BLaER1 treated with 17β-estradiol and CSF1 and Interleukin-3, amounts not matched to agents 10 nM and 100 nM (cell line): Measurements from ENCODE around the gene CAMK1G.

Experiments used
- H3K27ac ChIP-seq, 11 experiments: shearing (Covaris generic); formaldehyde crosslinking; 2 replicates each; pipeline ENCODE4 v1.8.1; 2022
- H3K27me3 ChIP-seq, 11 experiments: shearing (Covaris generic); formaldehyde crosslinking; 2 replicates each; pipeline ENCODE4 v1.8.1; 2022
- H3K36me3 ChIP-seq, 11 experiments: shearing (Covaris generic); formaldehyde crosslinking; 2 replicates each; pipeline ENCODE4 v1.8.1; 2022
- H3K4me1 ChIP-seq, 10 experiments: shearing (Covaris generic); formaldehyde crosslinking; 2 replicates each; pipeline ENCODE4 v1.8.1; 2022
- H3K4me2 ChIP-seq, 11 experiments: shearing (Covaris generic); formaldehyde crosslinking; 2 replicates each; pipeline ENCODE4 v1.8.1; 2022
- H3K4me3 ChIP-seq, 10 experiments: shearing (Covaris generic); formaldehyde crosslinking; 2 replicates each; pipeline ENCODE4 v1.8.1; 2022
- H3K9ac ChIP-seq, 11 experiments: shearing (Covaris generic); formaldehyde crosslinking; 2 replicates each; pipeline ENCODE4 v1.8.1; 2022
- H3K9me3 ChIP-seq, 11 experiments: shearing (Covaris generic); formaldehyde crosslinking; replicated peaks in 1 of 11; 2 replicates each; pipeline ENCODE4 v1.8.1; 2022
- H4K20me1 ChIP-seq, 11 experiments: shearing (Covaris generic); formaldehyde crosslinking; 2 replicates each; pipeline ENCODE4 v1.8.1; 2022
- Cebpa-rat ChIP-seq, 11 experiments: shearing (Covaris generic); IDR thresholded peaks; 2 replicates each; pipeline ENCODE4 v1.8.1; 2022

Gene CAMK1G

GRCh38 chr1:209594440-209594839 lies 10.9 kb downstream of the CAMK1G start:
- Histone ChIP-seq H3K4me2 (no peak overlapping the region), H3K9ac (no peak overlapping the region), H3K27ac (no peak overlapping the region), H4K20me1 (no peaks in the 10 kb centered on the region), H3K4me1 (peaks cover 0 to 4% (median 0%) of the 10 kb centered on the region in 10 experiments; a peak in 1 of 20 replicates), H3K27me3 (no peaks in the 10 kb centered on the region), H3K9me3 (no peaks in the 10 kb centered on the region), H3K4me3 (no peak overlapping the region), H3K36me3 (no peaks in the 10 kb centered on the region)
- TF ChIP-seq Cebpa-rat (IDR thresholded peaks at IDR 0.05): no peak

DNA sequence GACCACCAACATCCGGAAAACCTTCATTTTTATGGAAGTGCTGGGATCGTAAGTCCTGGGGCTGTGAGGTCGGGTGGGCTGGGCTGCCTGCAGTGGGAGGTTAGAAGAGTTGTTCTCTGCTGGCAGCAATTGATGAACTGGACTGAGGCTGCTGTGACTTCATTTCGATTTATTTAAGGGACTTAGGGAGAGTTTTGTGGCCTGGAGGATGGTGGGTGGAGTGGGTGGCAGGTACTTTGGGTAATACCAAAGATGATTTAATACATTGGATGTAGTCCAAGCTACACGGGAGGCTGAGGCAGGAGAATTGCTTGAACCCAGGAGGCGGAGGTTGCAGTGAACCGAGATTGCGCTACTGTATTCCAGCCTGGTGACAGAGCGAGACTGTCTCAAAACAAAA lies 11.5 kb downstream of the CAMK1G start:
- Histone ChIP-seq H3K4me3 (no peak overlapping the region), H3K9me3 (no peaks in the 10 kb centered on the region), H3K36me3 (no peaks in the 10 kb centered on the region), H3K9ac (no peak overlapping the region), H3K4me2 (no peak overlapping the region), H3K4me1 (peaks cover 0 to 4% (median 0%) of the 10 kb centered on the region in 10 experiments; a peak in 1 of 20 replicates), H3K27me3 (no peaks in the 10 kb centered on the region), H4K20me1 (no peaks in the 10 kb centered on the region), H3K27ac (no peak overlapping the region)
- no peak for TF ChIP-seq Cebpa-rat (IDR thresholded peaks at IDR 0.05)

DNA sequence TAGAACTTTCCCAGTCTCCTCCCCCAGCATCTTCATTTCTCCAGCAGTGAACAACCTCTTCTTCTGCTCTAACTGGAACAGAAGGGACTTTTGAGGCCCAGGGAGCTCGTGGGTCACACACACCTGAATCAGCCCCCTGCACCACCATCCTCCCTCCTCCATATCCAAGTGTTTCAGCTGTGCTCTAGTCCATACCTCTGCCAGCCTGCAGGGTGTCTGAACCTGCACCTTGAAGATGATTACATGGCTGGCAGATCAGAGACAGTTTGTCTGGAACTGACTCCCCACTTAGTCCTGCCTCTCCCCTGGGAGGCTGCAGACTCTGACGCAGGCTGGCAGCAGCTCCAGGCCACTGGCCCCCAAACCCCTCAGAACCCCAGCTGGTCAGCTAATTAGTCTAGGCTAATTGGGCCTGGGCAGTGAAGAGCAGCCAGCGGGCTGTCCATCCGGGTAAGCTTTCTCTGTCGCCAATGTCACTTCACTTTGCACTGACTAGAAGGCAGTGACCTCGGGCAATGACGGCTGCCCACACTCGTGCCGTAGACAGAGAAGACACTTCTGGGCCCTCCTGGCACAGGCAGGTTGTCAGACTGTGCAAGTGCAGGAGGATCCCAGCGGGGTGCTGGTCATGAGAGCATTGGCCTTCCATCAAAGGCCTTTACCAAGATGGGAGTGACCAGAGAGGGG lies 12.2 kb downstream of the CAMK1G start:
- H4K20me1 ChIP-seq: no peaks in the 10 kb centered on the region
- H3K4me3 ChIP-seq: no peak overlapping the region
- no peak overlapping the region for H3K4me2 ChIP-seq
- H3K9ac ChIP-seq: no peak overlapping the region
- TF ChIP-seq Cebpa-rat (IDR thresholded peaks at IDR 0.05): no peak
- no peak overlapping the region for H3K27ac ChIP-seq
- no peaks in the 10 kb centered on the region for H3K9me3 ChIP-seq
- no peaks in the 10 kb centered on the region for H3K27me3 ChIP-seq
- H3K4me1 ChIP-seq: peaks cover 0 to 4% (median 0%) of the 10 kb centered on the region in 10 experiments; a peak in 1 of 20 replicates
- H3K36me3 ChIP-seq: no peaks in the 10 kb centered on the region

- Histone ChIP-seq H3K4me2 (no peak overlapping the region), H3K27ac (no peak overlapping the region), H3K27me3 (no peaks in the 10 kb centered on the region), H3K4me3 (no peak overlapping the region), H4K20me1 (no peaks in the 10 kb centered on the region), H3K4me1 (peaks cover 0 to 4% (median 0%) of the 10 kb centered on the region in 10 experiments; a peak in 1 of 20 replicates), H3K36me3 (no peaks in the 10 kb centered on the region), H3K9me3 (no peaks in the 10 kb centered on the region), H3K9ac (no peak overlapping the region)
- no peak for TF ChIP-seq Cebpa-rat (IDR thresholded peaks at IDR 0.05)
Measured at GRCh38 chr1:209597499-209597898, 14.0 kb downstream of the CAMK1G start.

DNA sequence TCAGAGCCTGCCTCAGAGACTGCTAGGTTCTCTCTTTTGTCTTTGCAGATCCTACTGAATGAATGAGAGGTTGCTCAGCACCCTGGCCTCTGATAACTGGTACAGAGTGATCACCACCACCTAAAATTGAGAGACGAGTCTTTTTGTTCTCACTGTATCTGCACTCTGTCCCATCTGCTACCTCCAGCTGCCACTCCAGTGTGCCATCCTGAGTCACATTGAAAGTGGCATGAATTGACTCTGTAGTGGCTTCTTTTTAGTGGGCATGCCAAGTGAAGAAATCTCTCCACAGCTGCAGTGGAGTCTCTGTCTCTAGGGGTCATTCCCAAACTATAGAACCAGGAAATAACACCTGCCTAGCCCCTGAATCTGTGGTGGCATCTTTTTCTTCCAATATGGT lies 14.7 kb downstream of the CAMK1G start:
- H4K20me1 ChIP-seq: no peaks in the 10 kb centered on the region
- no peak for TF ChIP-seq Cebpa-rat (IDR thresholded peaks at IDR 0.05)
- H3K27me3 ChIP-seq: no peaks in the 10 kb centered on the region
- H3K4me1 ChIP-seq: peaks cover 0 to 4% (median 0%) of the 10 kb centered on the region in 10 experiments; a peak in 1 of 20 replicates
- H3K4me2 ChIP-seq: no peak overlapping the region
- no peaks in the 10 kb centered on the region for H3K36me3 ChIP-seq
- no peak overlapping the region for H3K27ac ChIP-seq
- H3K9ac ChIP-seq: no peak overlapping the region
- H3K9me3 ChIP-seq: no peaks in the 10 kb centered on the region
- H3K4me3 ChIP-seq: no peak overlapping the region

- H3K4me2 ChIP-seq: no peak overlapping the region
- H3K36me3 ChIP-seq: no peaks in the 10 kb centered on the region
- no peak overlapping the region for H3K9ac ChIP-seq
- H3K4me3 ChIP-seq: no peak overlapping the region
- H3K27ac ChIP-seq: no peak overlapping the region
- H3K27me3 ChIP-seq: no peaks in the 10 kb centered on the region
- peaks cover 0 to 4% (median 0%) of the 10 kb centered on the region in 10 experiments; a peak in 2 of 20 replicates for H3K4me1 ChIP-seq
- no peaks in the 10 kb centered on the region for H4K20me1 ChIP-seq
- no peaks in the 10 kb centered on the region for H3K9me3 ChIP-seq
- TF ChIP-seq Cebpa-rat (IDR thresholded peaks at IDR 0.05): no peak
Measured at GRCh38 chr1:209600541-209600940, 17.0 kb downstream of the CAMK1G start.

DNA sequence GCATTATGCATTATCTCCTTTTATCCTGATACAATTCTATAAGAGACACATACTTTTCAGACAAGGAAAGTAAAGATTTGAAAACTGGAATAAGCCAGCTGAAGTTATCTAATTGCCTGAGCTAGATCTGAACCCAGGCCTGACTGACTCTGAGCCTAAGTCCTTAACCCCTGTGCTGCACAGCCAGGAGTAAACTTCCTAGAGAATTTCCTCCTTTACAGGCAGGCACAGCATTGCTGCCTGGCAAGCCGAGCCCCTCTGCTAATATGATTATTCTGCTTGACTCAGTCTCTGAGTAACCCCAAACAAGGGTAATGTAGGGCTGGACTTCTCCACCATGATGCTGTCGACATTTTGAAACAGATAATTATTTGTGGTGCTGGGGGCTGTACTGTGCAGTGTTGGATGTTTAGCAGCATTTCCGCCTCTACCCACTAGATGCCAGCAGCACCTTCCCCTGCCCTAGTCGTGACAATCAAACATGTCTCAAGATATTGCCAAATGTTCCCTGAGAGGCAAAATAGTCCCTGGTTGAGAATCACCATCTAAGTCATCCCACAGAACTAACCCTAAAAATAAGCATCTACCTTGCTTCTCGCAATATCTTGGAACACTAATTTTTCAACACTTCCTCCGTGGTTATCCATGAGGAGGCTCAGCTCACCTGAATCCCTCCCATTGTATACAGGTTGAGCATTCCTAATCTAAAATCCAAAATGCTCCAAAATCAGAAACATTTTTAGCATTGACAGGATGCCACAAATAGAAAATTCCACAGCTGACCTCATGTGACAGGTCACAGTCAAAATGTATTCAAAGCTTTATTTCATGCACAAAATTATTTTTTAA lies 18.5 kb downstream of the CAMK1G start:
- Histone ChIP-seq H3K9ac (no peak overlapping the region), H3K9me3 (no peaks in the 10 kb centered on the region), H3K4me3 (no peak overlapping the region), H3K36me3 (no peaks in the 10 kb centered on the region), H3K4me2 (no peak overlapping the region), H3K27ac (no peak overlapping the region), H4K20me1 (no peaks in the 10 kb centered on the region), H3K4me1 (peaks cover 0 to 4% (median 0%) of the 10 kb centered on the region in 10 experiments; a peak in 6 of 20 replicates), H3K27me3 (no peaks in the 10 kb centered on the region)
- no peak for TF ChIP-seq Cebpa-rat (IDR thresholded peaks at IDR 0.05)

- no peak for TF ChIP-seq Cebpa-rat (IDR thresholded peaks at IDR 0.05)
- Histone ChIP-seq H3K27ac (no peak overlapping the region), H3K4me3 (no peak overlapping the region), H3K4me2 (no peak overlapping the region), H3K36me3 (no peaks in the 10 kb centered on the region), H3K9me3 (no peaks in the 10 kb centered on the region), H3K9ac (no peak overlapping the region), H3K27me3 (no peaks in the 10 kb centered on the region), H3K4me1 (peaks cover 0 to 15% (median 0%) of the 10 kb centered on the region in 10 experiments; a peak in 8 of 20 replicates), H4K20me1 (no peaks in the 10 kb centered on the region)
Measured at GRCh38 chr1:209603877-209604276, 20.4 kb downstream of the CAMK1G start.

GRCh38 chr1:209607102-209607794 lies 23.7 kb downstream of the CAMK1G start:
- Histone ChIP-seq H3K9ac (no peak overlapping the region), H3K36me3 (no peaks in the 10 kb centered on the region), H3K27ac (no peak overlapping the region), H3K4me2 (peak overlapping the region in 3 of 11 experiments; percentile 18 to 53 (median 39); a peak in 5 of 22 replicates), H3K4me3 (no peak overlapping the region), H3K9me3 (no peaks in the 10 kb centered on the region), H4K20me1 (no peaks in the 10 kb centered on the region; a peak in 1 of 22 replicates), H3K27me3 (no peaks in the 10 kb centered on the region), H3K4me1 (peaks cover 0 to 31% (median 11%) of the 10 kb centered on the region in 10 experiments; a peak in 14 of 20 replicates)
- TF ChIP-seq Cebpa-rat (IDR thresholded peaks at IDR 0.05): no peak
